ENCODE data around the gene AEBP2.
"Not testable (repeated sequence)": the region's sequence is repeated elsewhere in the genome, so short reads cannot be mapped to it uniquely, and the experiment has no call there.

DNA sequence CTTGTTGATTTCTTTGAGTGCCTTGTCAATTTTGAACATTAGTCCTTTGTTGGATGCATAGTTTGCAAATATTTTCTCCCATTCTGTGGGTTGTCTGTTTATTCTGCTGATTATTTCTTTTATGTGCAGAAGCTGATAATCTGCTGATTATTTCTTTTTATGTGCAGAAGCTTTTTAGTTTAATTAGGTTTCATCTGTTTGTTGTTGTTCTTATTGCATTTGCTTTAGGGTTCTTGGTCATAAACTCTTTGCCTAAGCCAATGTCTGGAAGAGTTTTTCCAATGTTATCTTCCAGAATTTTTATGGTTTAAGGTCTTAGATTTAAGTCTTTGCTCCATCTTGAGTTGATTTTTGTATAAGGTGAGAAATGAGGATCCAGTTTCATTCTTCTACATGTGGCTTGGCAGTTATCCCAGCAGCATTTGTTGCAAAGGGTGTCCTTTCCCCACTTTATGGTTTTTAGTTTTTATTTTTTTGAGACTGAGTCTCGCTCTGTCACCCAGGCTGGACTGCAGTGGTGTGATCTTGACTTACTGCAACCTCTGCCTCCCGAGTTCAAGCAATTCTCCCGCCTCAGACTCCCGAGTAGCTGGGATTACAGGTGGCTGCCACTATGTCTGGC lies 36.7 kb downstream of the AEBP2 start:
- TF ChIP-seq, protein P1, sequence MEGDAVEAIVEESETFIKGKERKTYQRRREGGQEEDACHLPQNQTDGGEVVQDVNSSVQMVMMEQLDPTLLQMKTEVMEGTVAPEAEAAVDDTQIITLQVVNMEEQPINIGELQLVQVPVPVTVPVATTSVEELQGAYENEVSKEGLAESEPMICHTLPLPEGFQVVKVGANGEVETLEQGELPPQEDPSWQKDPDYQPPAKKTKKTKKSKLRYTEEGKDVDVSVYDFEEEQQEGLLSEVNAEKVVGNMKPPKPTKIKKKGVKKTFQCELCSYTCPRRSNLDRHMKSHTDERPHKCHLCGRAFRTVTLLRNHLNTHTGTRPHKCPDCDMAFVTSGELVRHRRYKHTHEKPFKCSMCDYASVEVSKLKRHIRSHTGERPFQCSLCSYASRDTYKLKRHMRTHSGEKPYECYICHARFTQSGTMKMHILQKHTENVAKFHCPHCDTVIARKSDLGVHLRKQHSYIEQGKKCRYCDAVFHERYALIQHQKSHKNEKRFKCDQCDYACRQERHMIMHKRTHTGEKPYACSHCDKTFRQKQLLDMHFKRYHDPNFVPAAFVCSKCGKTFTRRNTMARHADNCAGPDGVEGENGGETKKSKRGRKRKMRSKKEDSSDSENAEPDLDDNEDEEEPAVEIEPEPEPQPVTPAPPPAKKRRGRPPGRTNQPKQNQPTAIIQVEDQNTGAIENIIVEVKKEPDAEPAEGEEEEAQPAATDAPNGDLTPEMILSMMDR (IDR thresholded peaks at IDR 0.05) = not testable (repeated sequence)
- not testable (repeated sequence) for TF ChIP-seq ZFX (IDR thresholded peaks at IDR 0.05; ENCODE audit: borderline replicate concordance)
